Osteocyte (in vitro differentiated cells): ENCODE measurements around the gene RAB8A. TPM values are rescaled to one million over a fixed set of nuclear protein-coding genes. Genes with fewer than 3 reads are reported as not detected.
A peak's percentile ranks its signal among the peaks of the same experiment; 100 is the strongest.

Experiments used
- DNase-seq: peaks from one replicate; pipeline ENCODE4 v3.0.0; 2021; ENCODE audit warnings: mixed read lengths; ENCODE audit not compliant: unreplicated experiment; ENCODE audit errors: extremely low spot score
- H3K27ac Mint-ChIP-seq: one replicate; pipeline ENCODE4 v1.8.0; 2021; ENCODE audit warnings: mild to moderate bottlenecking, mixed read lengths; ENCODE audit not compliant: unreplicated experiment
- H3K27me3 Mint-ChIP-seq: one replicate; pipeline ENCODE4 v1.8.0; 2021; ENCODE audit warnings: mixed read lengths; ENCODE audit not compliant: unreplicated experiment
- H3K36me3 Mint-ChIP-seq: one replicate; pipeline ENCODE4 v1.8.0; 2021; ENCODE audit warnings: mixed read lengths; ENCODE audit not compliant: unreplicated experiment
- H3K4me1 Mint-ChIP-seq: one replicate; pipeline ENCODE4 v1.8.0; 2021; ENCODE audit warnings: mixed read lengths; ENCODE audit not compliant: unreplicated experiment
- H3K4me3 Mint-ChIP-seq: one replicate; pipeline ENCODE4 v1.8.0; 2021; ENCODE audit warnings: mild to moderate bottlenecking, moderate library complexity, mixed read lengths; ENCODE audit not compliant: unreplicated experiment
- H3K9me3 Mint-ChIP-seq: one replicate; pipeline ENCODE4 v1.8.0; 2021; ENCODE audit warnings: mixed read lengths; ENCODE audit not compliant: unreplicated experiment
- CTCF ChIP-seq: fragments of 200-600 bp; sonication (generic); IDR thresholded peaks from 2 replicates; pipeline ENCODE4 v1.5.0; 2021; ENCODE audit warnings: antibody characterized with exemption, mild to moderate bottlenecking, moderate library complexity
- total RNA-seq: library from RNA; stranded (reverse); gene quantifications from 2 replicates; pipeline ENCODE4 v1.2.1, GENCODE V29; 2021

The RAB8A gene
- total RNA-seq, 1 donor from 2014 or later = 61.1 TPM

GRCh38 chr19:16089010-16089846 lies 22.5 kb upstream of the RAB8A start:
- H3K27me3 Mint-ChIP-seq = no peaks in the 10 kb centered on the region
- H3K4me3 Mint-ChIP-seq = no peak overlapping the region
- peaks cover 19% of the 10 kb centered on the region for H3K4me1 Mint-ChIP-seq
- H3K9me3 Mint-ChIP-seq = no peaks in the 10 kb centered on the region
- DNase-seq = no peak
- H3K27ac Mint-ChIP-seq = peak overlapping the region; percentile 52
- TF ChIP-seq CTCF = no peak
- peaks cover 70% of the 10 kb centered on the region for H3K36me3 Mint-ChIP-seq

GRCh38 chr19:16091546-16092475 lies 19.9 kb upstream of the RAB8A start:
- H3K27ac Mint-ChIP-seq = peak overlapping the region; percentile 50
- H3K4me1 Mint-ChIP-seq = peaks cover 32% of the 10 kb centered on the region
- DNase-seq = no peak
- no peaks in the 10 kb centered on the region for H3K9me3 Mint-ChIP-seq
- H3K36me3 Mint-ChIP-seq = peaks cover 75% of the 10 kb centered on the region
- no peaks in the 10 kb centered on the region for H3K27me3 Mint-ChIP-seq
- no peak for TF ChIP-seq CTCF
- no peak overlapping the region for H3K4me3 Mint-ChIP-seq

DNA sequence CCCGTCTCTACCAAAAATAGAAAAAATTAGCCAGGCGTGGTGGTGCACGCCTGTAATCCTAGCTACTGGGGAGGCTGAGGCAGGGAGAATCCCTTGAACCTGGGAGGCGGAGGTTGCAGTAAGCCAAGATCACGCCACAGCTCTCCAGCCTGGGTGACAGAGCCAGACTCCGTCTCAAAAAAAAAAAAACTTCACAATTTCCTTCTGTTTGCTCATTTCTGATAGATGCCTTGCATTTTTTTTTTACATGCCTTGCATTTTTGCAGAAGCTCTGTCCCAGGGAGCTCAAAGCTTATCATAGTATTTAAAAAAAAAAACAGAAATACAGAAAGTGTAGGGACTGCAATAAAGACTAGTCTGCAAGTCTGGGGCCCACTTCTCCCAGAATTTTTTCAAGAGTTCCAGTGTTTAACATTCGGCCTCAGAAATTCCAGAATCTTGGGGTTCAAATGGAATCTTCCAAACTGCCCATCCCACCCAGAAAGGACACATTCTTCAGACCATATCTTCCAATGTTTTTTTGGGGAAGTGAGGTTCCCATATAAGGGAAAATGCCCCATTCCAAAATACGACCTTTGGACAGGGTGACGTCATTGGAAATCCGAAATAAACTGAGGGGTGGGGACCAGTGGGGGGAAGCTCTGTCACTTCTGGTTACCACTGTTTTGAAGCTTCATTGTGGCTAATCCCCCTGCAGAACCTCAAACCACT lies 17.2 kb upstream of the RAB8A start:
- H3K4me3 Mint-ChIP-seq = no peak overlapping the region
- DNase-seq = no peak
- H3K9me3 Mint-ChIP-seq = no peaks in the 10 kb centered on the region
- H3K4me1 Mint-ChIP-seq = peaks cover 37% of the 10 kb centered on the region
- H3K36me3 Mint-ChIP-seq = peaks cover 70% of the 10 kb centered on the region
- no peak for TF ChIP-seq CTCF
- H3K27me3 Mint-ChIP-seq = no peaks in the 10 kb centered on the region
- peak overlapping the region; percentile 75 for H3K27ac Mint-ChIP-seq

- H3K36me3 Mint-ChIP-seq = peaks cover 69% of the 10 kb centered on the region
- H3K4me3 Mint-ChIP-seq = no peak overlapping the region
- H3K4me1 Mint-ChIP-seq = peaks cover 37% of the 10 kb centered on the region
- H3K27me3 Mint-ChIP-seq = no peaks in the 10 kb centered on the region
- H3K9me3 Mint-ChIP-seq = no peaks in the 10 kb centered on the region
- H3K27ac Mint-ChIP-seq = peak overlapping the region; percentile 75
- no peak for TF ChIP-seq CTCF
- no peak for DNase-seq
These were observed 16.6 kb upstream of the RAB8A start for GRCh38 chr19:16095071-16095571.
